Measurements from ENCODE around the gene MICALL1. TPM values are rescaled to one million over a fixed set of nuclear protein-coding genes. Genes with fewer than 3 reads are reported as not detected.

Gene MICALL1
- total and polyA plus RNA-seq, 2 of the 13 experiments (the other 11 are each of a cell fraction or from before 2014, with no cell fraction given) = 7.6 to 10.6 TPM

GRCh38 chr22:37940698-37941376 lies 34.7 kb downstream of the MICALL1 start:
- TF ChIP-seq MTF2 (CRISPR knock-in tag; IDR thresholded peaks at IDR 0.05; ENCODE audit: borderline replicate concordance) (no peak), ZXDC (CRISPR knock-in tag; IDR thresholded peaks at IDR 0.05) (no peak), MXD4 (CRISPR knock-in tag; IDR thresholded peaks at IDR 0.05) (no peak), HOXA5 (CRISPR knock-in tag; IDR thresholded peaks at IDR 0.05) (no peak), ZHX1 (CRISPR knock-in tag; IDR thresholded peaks at IDR 0.05; ENCODE audit: low read depth) (no peak), NR1H2 (CRISPR knock-in tag; IDR thresholded peaks at IDR 0.05; ENCODE audit: borderline replicate concordance, low read depth) (no peak)
- FAIRE-seq = no peak
- H3K4me3 ChIP-seq (replicated peaks in 1 of 3; ENCODE audit: insufficient read depth in 1 of 3, low read depth in 2 of 3, low read length in 3 of 3) = no peak overlapping the region
- H4K20me1 ChIP-seq (ENCODE audit: insufficient read depth, low read length) = no peaks in the 10 kb centered on the region
- H3K9me3 ChIP-seq (ENCODE audit: low read length) = no peaks in the 10 kb centered on the region
- no peak overlapping the region for H3K9ac ChIP-seq (ENCODE audit: insufficient read depth, low read depth, low read length)
- ChIA-PET CTCF (ENCODE audit: low intra/inter-chr PET ratio, low total read pairs) (no interaction called here), POLR2A (no interaction called here)
- ATAC-seq = peak; percentile 16; the same call in 1 of the 3 replicates
- no peak overlapping the region for H2AFZ ChIP-seq (ENCODE audit: low read length)
- intact Hi-C loops (cut with micrococcal nuclease; ENCODE audit: unreplicated experiment) (no loop called here), in situ Hi-C loops (cut with HindIII; ENCODE audit: extremely low pct_ligation_motif_present, low pct_unique_long_range_greater_than_20kb) (no loop called here)
- BruUV-seq (replicated peaks) = no TSS peak
- H3K4me1 ChIP-seq (ENCODE audit: insufficient read depth, low read length) = no peaks in the 10 kb centered on the region
- peaks cover 5 to 22% of the 10 kb centered on the region in 2 experiments; a peak in 3 of 5 replicates for H3K36me3 ChIP-seq (replicated peaks in 1 of 2; ENCODE audit: control insufficient read depth in 1 of 2, insufficient read depth in 2 of 2, low read length in 2 of 2)
- DNase-seq (ENCODE audit: low spot score) = no peak
- H3K27ac ChIP-seq (ENCODE audit: extremely low read length, insufficient read depth, low read length) = no peak overlapping the region
- H3K27me3 ChIP-seq (ENCODE audit: control insufficient read depth in 1 of 2, insufficient read depth in 2 of 2, low read length in 2 of 2) = no peaks in the 10 kb centered on the region
- 97% methylated on average over 8 of the region's 12 CpGs for WGBS (ENCODE audit: low lambda C conversion rate)
- H3K4me2 ChIP-seq (ENCODE audit: low read depth, low read length) = no peak overlapping the region
- no peaks in the 10 kb centered on the region for H3K79me2 ChIP-seq (ENCODE audit: insufficient read depth, low read length)
